K562 (cell line): ENCODE results near the gene INPP5K. TPM values are rescaled to one million over a fixed set of nuclear protein-coding genes. Genes with fewer than 3 reads are reported as not detected.

Source experiments
- ATAC-seq: fragments of 200-7000 bp; cut with Tn5 transposase; 3 replicates; pipeline ENCODE4 v1.9.1; 2020; ENCODE audit warnings: moderate library complexity
- BruUV-seq: library from RNA; stranded (reverse); fragments of 400-500 nt; replicated peaks from 2 replicates; lab custom pipeline; 2021; lab: Mats Ljungman, UMichigan
- CTCF ChIA-PET: fragments of 300-600 bp; formaldehyde crosslinking; extraction: SDS; loops from one replicate; lab custom pipeline; 2021; ENCODE audit warnings: low intra/inter-chr PET ratio; lab: Yijun Ruan, JAX
- POLR2A ChIA-PET: fragments of 300-600, 350-650 bp; sonication (Branson Sonifier 250); formaldehyde crosslinking; extraction: SDS; loops from one replicate; lab custom pipeline; 2021; ENCODE audit warnings: antibody characterized with exemption, inconsistent platforms; lab: Yijun Ruan, JAX
- DNase-seq, 4 experiments: peaks; one replicate each; pipeline versions ENCODE4 v3.0.0 to v3.0.0-alpha.2; 2011 to 2018; ENCODE audit warnings: low spot score in 3 of 4, mixed read lengths in 3 of 4; ENCODE audit errors: extremely low read depth in 1 of 4
- FAIRE-seq: peaks from 2 replicates; lab custom pipeline; 2011; peaks lifted over from hg19 to GRCh38; lab: Jason Lieb, UNC
- H2AFZ ChIP-seq: 2 replicates; pipeline ENCODE4 v1.6.0; 2011; ENCODE audit warnings: low read depth, low read length, control low read depth, inconsistent platforms
- H3K27ac ChIP-seq: fragments of 200-600 bp; 3 replicates; pipeline ENCODE4 v1.8.0; 2011; ENCODE audit warnings: low read depth, mild to moderate bottlenecking, control low read depth, inconsistent platforms, low read length, moderate library complexity, mixed read lengths; ENCODE audit errors: extremely low read depth
- H3K27me3 ChIP-seq, 2 experiments: fragments of 300-600 bp in 1 of 2; 2 replicates in 1 of 2; 3 replicates in 1 of 2; pipeline versions ENCODE4 v1.6.0 to v1.8.0; 2011; ENCODE audit warnings: inconsistent platforms in 2 of 2, low read length in 2 of 2, mild to moderate bottlenecking in 1 of 2, mixed read lengths in 1 of 2, moderate library complexity in 1 of 2; ENCODE audit not compliant: control insufficient read depth in 2 of 2, insufficient read depth in 2 of 2
- H3K36me3 ChIP-seq: fragments of 300-600 bp; 3 replicates; pipeline ENCODE4 v1.8.0; 2011; ENCODE audit warnings: mild to moderate bottlenecking, low read length, inconsistent platforms; ENCODE audit not compliant: control insufficient read depth, insufficient read depth
- H3K4me1 ChIP-seq, 2 experiments: fragments of 200-600 bp in 1 of 2; replicated peaks in 1 of 2; 2 replicates in 1 of 2; 3 replicates in 1 of 2; pipeline versions ENCODE4 v1.5.1 to v1.8.0; 2011; ENCODE audit warnings: inconsistent platforms in 2 of 2, low read length in 2 of 2, mild to moderate bottlenecking in 1 of 2, mixed read lengths in 1 of 2, moderate library complexity in 1 of 2; ENCODE audit not compliant: control insufficient read depth in 2 of 2, insufficient read depth in 2 of 2
- H3K4me2 ChIP-seq: 2 replicates; pipeline ENCODE4 v1.6.1; 2011; ENCODE audit warnings: low read length, control low read depth, inconsistent platforms, mixed read lengths; ENCODE audit not compliant: insufficient read depth
- H3K4me3 ChIP-seq: fragments of 200-600 bp; sonication (generic), shearing (Covaris generic); 2 replicates; pipeline ENCODE4 v1.5.1; 2016; ENCODE audit warnings: control low read depth, inconsistent platforms
- H3K79me2 ChIP-seq: fragments of 200-600 bp; 3 replicates; pipeline ENCODE4 v1.8.0; 2011; ENCODE audit warnings: low read length, inconsistent platforms; ENCODE audit not compliant: control insufficient read depth, insufficient read depth
- H3K9ac ChIP-seq, 2 experiments: 2 replicates each; pipeline versions ENCODE4 v1.6.0 to v1.6.1; 2011; ENCODE audit warnings: low read depth in 2 of 2, low read length in 2 of 2, control low read depth in 1 of 2, inconsistent platforms in 1 of 2, mild to moderate bottlenecking in 1 of 2, mixed read lengths in 1 of 2; ENCODE audit not compliant: insufficient read depth in 1 of 2
- H3K9me1 ChIP-seq: one replicate; pipeline ENCODE4 v1.6.0; 2011; ENCODE audit warnings: inconsistent platforms, mild to moderate bottlenecking, low read length, moderate library complexity; ENCODE audit not compliant: control insufficient read depth, insufficient read depth
- H3K9me3 ChIP-seq: replicated peaks from 2 replicates; pipeline ENCODE4 v1.5.1; 2011; ENCODE audit warnings: low read depth, low read length, inconsistent platforms; ENCODE audit not compliant: control insufficient read depth, insufficient read depth
- H4K20me1 ChIP-seq: replicated peaks from 2 replicates; pipeline ENCODE4 v1.6.1; 2011; ENCODE audit warnings: low read length, inconsistent platforms, mixed read lengths; ENCODE audit not compliant: control insufficient read depth, insufficient read depth
- AFF4 ChIP-seq: sonication (generic); formaldehyde crosslinking; IDR thresholded peaks from 2 replicates; pipeline ENCODE4 v1.8.0; 2023; ENCODE audit warnings: mild to moderate bottlenecking, missing genetic modification reagents
- ATF3 ChIP-seq, 2 experiments: fragments of 450-650 bp in 1 of 2; sonication (generic) in 1 of 2; formaldehyde crosslinking in 1 of 2; IDR thresholded peaks in 1 of 2; conservative IDR thresholded peaks in 1 of 2; 2 replicates each; pipeline versions ENCODE4 v1.6.1 to v1.8.1; 2016 to 2023; ENCODE audit warnings: mild to moderate bottlenecking in 2 of 2, moderate library complexity in 2 of 2, inconsistent platforms in 1 of 2, missing genetic modification reagents in 1 of 2
- CREB1 ChIP-seq, 2 experiments: sonication (generic) in 1 of 2; formaldehyde crosslinking in 1 of 2; IDR thresholded peaks; 2 replicates each; pipeline versions ENCODE4 v1.6.1 to v1.8.0; 2012 to 2022; ENCODE audit warnings: inconsistent platforms in 1 of 2, mild to moderate bottlenecking in 1 of 2, missing genetic modification reagents in 1 of 2, moderate library complexity in 1 of 2
- FOXA3 ChIP-seq, 2 experiments: fragments of 450-650 bp in 1 of 2; sonication (generic) in 1 of 2; formaldehyde crosslinking; IDR thresholded peaks in 1 of 2; conservative IDR thresholded peaks in 1 of 2; 2 replicates each; pipeline versions ENCODE4 v1.4.0 to v1.8.0; 2020 to 2022; ENCODE audit warnings: mild to moderate bottlenecking in 2 of 2, missing genetic modification reagents in 1 of 2
- IRF9 ChIP-seq: fragments of 450-650 bp; IDR thresholded peaks from 2 replicates; pipeline ENCODE4 v1.6.1; 2016; ENCODE audit warnings: missing biosample characterization, missing genetic modification characterization
- PRPF4 ChIP-seq: fragments of 200-400 bp; formaldehyde crosslinking; IDR thresholded peaks from one replicate; pipeline ENCODE4 v1.6.1; 2017; ENCODE audit warnings: low read length, low read depth, mild to moderate bottlenecking; ENCODE audit not compliant: insufficient read depth, poor library complexity, severe bottlenecking
- RBM34 ChIP-seq: fragments of 200-400 bp; formaldehyde crosslinking; IDR thresholded peaks from 2 replicates; pipeline ENCODE4 v1.6.1; 2018; ENCODE audit warnings: low read length, borderline replicate concordance; ENCODE audit not compliant: insufficient read depth
- RBM39 ChIP-seq: fragments of 200-400 bp; formaldehyde crosslinking; optimal IDR thresholded peaks from 2 replicates; pipeline ENCODE3; 2018; ENCODE audit warnings: low read depth, low read length
- SMAD2 ChIP-seq: fragments of 150-350 bp; IDR thresholded peaks from 2 replicates; pipeline ENCODE4 v1.6.1; 2014; ENCODE audit warnings: low read depth, mild to moderate bottlenecking, low read length
- WGBS: fragments of 100-300 bp; shearing (Covaris generic); methylation state at CpG from one replicate; pipeline ENCODE4 v1.1.6; 2016; ENCODE audit warnings: low coverage, mixed read lengths; ENCODE audit not compliant: insufficient coverage; ENCODE audit errors: missing lambda C conversion rate; 5-methylcytosine and 5-hydroxymethylcytosine counted together
- in situ Hi-C: fragments of 300-500 bp; cut with MboI; formaldehyde crosslinking; loops from 4 replicates; pipeline ENCODE4 v1.15.0; 2018; ENCODE audit warnings: inconsistent platforms, mixed read lengths
- intact Hi-C: fragments of 100-400 bp; cut with micrococcal nuclease; formaldehyde crosslinking; loops from 2 replicates; pipeline ENCODE4 v1.14.2; 2022
- polyA plus RNA-seq, 8 experiments: library from polyadenylated mRNA; depleted of rRNA in 4 of 8; stranded (reverse) in 5 of 8; unstranded in 3 of 8; fragments of >200 nt; fragmentation: Nextera tagmentation in 2 of 8; fragmentation: Illumina TruSeq in 1 of 8; extraction: Ambion mirVana in 2 of 8; extraction: Trizol in 1 of 8; gene quantifications; 2 replicates each; pipeline versions ENCODE4 v1.2.1 to v1.2.3, GENCODE V29; 2011 to 2014; ENCODE audit warnings: inconsistent platforms in 1 of 8, missing spikeins in 1 of 8
- total RNA-seq, 7 experiments: library from RNA; depleted of rRNA in 6 of 7; stranded (reverse); fragments of >200 nt in 6 of 7; fragmentation: Illumina TruSeq in 2 of 7; extraction: Trizol in 2 of 7; gene quantifications; 2 replicates each; pipeline versions ENCODE4 v1.2.1 to v1.2.3, GENCODE V29; 2011 to 2021; ENCODE audit warnings: low replicate concordance in 1 of 7

The INPP5K gene
- total and polyA plus RNA-seq, 9 of the 15 experiments (the other 6 are each of a cell fraction or from before 2014, with no cell fraction given): 0.63 to 15.1 (median 10.1) TPM

GRCh38 chr17:1471911-1472821 lies 44.2 kb downstream of the INPP5K start:
- no peaks in the 10 kb centered on the region for H3K79me2 ChIP-seq
- no peak for TF ChIP-seq PRPF4
- TF ChIP-seq IRF9 (tag): no peak
- TF ChIP-seq CREB1 (IDR thresholded peaks at IDR 0.05): no peak
- no peak for TF ChIP-seq CREB1 (CRISPR knock-in tag; IDR thresholded peaks at IDR 0.05)
- TF ChIP-seq RBM34: no peak
- no peak for TF ChIP-seq RBM39
- TF ChIP-seq AFF4: no peak
- TF ChIP-seq FOXA3 (CRISPR knock-in tag; conservative IDR thresholded peaks at IDR 0.05 in 1 of 2, IDR thresholded peaks at IDR 0.05 in 1 of 2): no peak
- TF ChIP-seq ATF3 (IDR thresholded peaks at IDR 0.05): no peak
- TF ChIP-seq ATF3 (CRISPR knock-in tag; conservative IDR thresholded peaks at IDR 0.05): no peak
- no peak for TF ChIP-seq SMAD2

More at GRCh38 chr17:1471911-1472821, 44.2 kb downstream of the INPP5K start:
- CTCF ChIA-PET: no interaction called here
- Histone ChIP-seq H3K9me1 (no peaks in the 10 kb centered on the region), H3K36me3 (peaks cover 35% of the 10 kb centered on the region; the same call in 2 of the 3 replicates), H3K4me1 (peaks cover 0 to 19% of the 10 kb centered on the region in 2 experiments; a peak in 2 of 5 replicates), H3K27ac (no peak overlapping the region), H3K4me2 (no peak overlapping the region), H4K20me1 (no peaks in the 10 kb centered on the region), H3K9me3 (no peaks in the 10 kb centered on the region), H3K4me3 (no peak overlapping the region), H3K9ac (no peak overlapping the region), H3K27me3 (no peaks in the 10 kb centered on the region), H2AFZ (no peak overlapping the region)
- no peak for FAIRE-seq
- intact Hi-C loops (no loop called here), in situ Hi-C loops (no loop called here)
- no peak for ATAC-seq
- POLR2A ChIA-PET: interaction anchor here (0.6 to 0.7 kb wide), 3 partner anchors 9 to 140 kb away, joined by 3 to 5 read pairs (median 4); no protein-coding TSS in a partner anchor
- no TSS peak for BruUV-seq
- 90% methylated on average over 19 of the region's 42 CpGs for WGBS
- DNase-seq: no peak
